ENCODE data around the gene CDCA4.

The CDCA4 gene

GRCh38 chr14:105013150-105013785, 7.6 kb downstream of the CDCA4 start:
- peak; percentile 60 for DNase-seq (ENCODE audit: low spot score)

- DNase-seq (ENCODE audit: low spot score), result no peak
These were observed 8.5 kb downstream of the CDCA4 start for GRCh38 chr14:105012171-105012985.

GRCh38 chr14:105011312-105011990, 9.4 kb downstream of the CDCA4 start:
- no peak for DNase-seq (ENCODE audit: low spot score)

- DNase-seq (ENCODE audit: low spot score), result no peak
These were observed 10.0 kb downstream of the CDCA4 start for GRCh38 chr14:105010891-105011291.

- no peak for DNase-seq (ENCODE audit: low spot score)
These were observed 10.8 kb downstream of the CDCA4 start for GRCh38 chr14:105010106-105010505.

- DNase-seq (ENCODE audit: low spot score), result no peak
These were observed 13.2 kb downstream of the CDCA4 start for GRCh38 chr14:105007593-105008264.

- no peak for DNase-seq (ENCODE audit: low spot score)
These were observed 13.9 kb downstream of the CDCA4 start for GRCh38 chr14:105006831-105007592.

GRCh38 chr14:105005929-105006830, 14.7 kb downstream of the CDCA4 start:
- DNase-seq (ENCODE audit: low spot score), result no peak

- DNase-seq (ENCODE audit: low spot score), result no peak
These were observed 15.5 kb downstream of the CDCA4 start for GRCh38 chr14:105005329-105005928.

GRCh38 chr14:104999361-104999760, 21.5 kb downstream of the CDCA4 start:
- DNase-seq (ENCODE audit: low spot score), result no peak

- DNase-seq (ENCODE audit: low spot score), result no peak
These were observed 22.1 kb downstream of the CDCA4 start for GRCh38 chr14:104998801-104999200.

GRCh38 chr14:104996483-104996882, 24.4 kb downstream of the CDCA4 start:
- DNase-seq (ENCODE audit: low spot score), result no peak

- DNase-seq (ENCODE audit: low spot score), result no peak
These were observed 24.9 kb downstream of the CDCA4 start for GRCh38 chr14:104996032-104996431.

- no peak for DNase-seq (ENCODE audit: low spot score)
These were observed 25.9 kb downstream of the CDCA4 start for GRCh38 chr14:104994978-104995377.

- DNase-seq (ENCODE audit: low spot score), result no peak
These were observed 26.9 kb downstream of the CDCA4 start for GRCh38 chr14:104993808-104994591.

GRCh38 chr14:104993306-104993705, 27.6 kb downstream of the CDCA4 start:
- DNase-seq (ENCODE audit: low spot score), result no peak

- DNase-seq (ENCODE audit: low spot score), result no peak
These were observed 28.4 kb downstream of the CDCA4 start for GRCh38 chr14:104992501-104992900.

- DNase-seq (ENCODE audit: low spot score), result no peak
These were observed 29.0 kb downstream of the CDCA4 start for GRCh38 chr14:104991896-104992230.

- DNase-seq (ENCODE audit: low spot score), result no peak
These were observed 31.0 kb downstream of the CDCA4 start for GRCh38 chr14:104989951-104990303.
